Epithelial cell of esophagus (primary cell): ENCODE measurements around the gene PDSS1.
"Not testable (repeated sequence)": the region's sequence is repeated elsewhere in the genome, so short reads cannot be mapped to it uniquely, and the experiment has no call there.

Experiments
- DNase-seq: peaks from one replicate; pipeline ENCODE4 v3.0.0; 2010; ENCODE audit warnings: low read depth
- H3K4me3 ChIP-seq: 2 replicates; pipeline ENCODE4 v1.5.1; 2011; ENCODE audit warnings: mild to moderate bottlenecking, low read length, control low read depth
- CTCF ChIP-seq: IDR thresholded peaks from 2 replicates; pipeline ENCODE4 v1.5.1; 2011; ENCODE audit warnings: low read depth, mild to moderate bottlenecking, low read length, control low read depth, inconsistent platforms; ENCODE audit not compliant: insufficient read depth; ENCODE audit errors: missing control alignments

Gene PDSS1

GRCh38 chr10:26780106-26780792 lies 82.7 kb downstream of the PDSS1 start:
- no peak overlapping the region for H3K4me3 ChIP-seq
- TF ChIP-seq CTCF, result no peak
- DNase-seq, result no peak

- no peak for TF ChIP-seq CTCF
- peak; percentile 100 for DNase-seq
- H3K4me3 ChIP-seq, result no peak overlapping the region
Measured at GRCh38 chr10:26780793-26781601, 83.5 kb downstream of the PDSS1 start.

- no peak for TF ChIP-seq CTCF
- DNase-seq, result peak; percentile 80
- H3K4me3 ChIP-seq, result no peak overlapping the region
Measured at GRCh38 chr10:26781797-26782196, 84.3 kb downstream of the PDSS1 start.

- no peak for TF ChIP-seq CTCF
- DNase-seq, result no peak
- H3K4me3 ChIP-seq, result no peak overlapping the region
Measured at GRCh38 chr10:26787362-26787761, 89.9 kb downstream of the PDSS1 start.

GRCh38 chr10:26789779-26790178 lies 92.3 kb downstream of the PDSS1 start:
- H3K4me3 ChIP-seq, DNase-seq: not testable (repeated sequence)

- no peak for TF ChIP-seq CTCF
- DNase-seq, result peak; percentile 66
- H3K4me3 ChIP-seq, result no peak overlapping the region
Measured at GRCh38 chr10:26790221-26790995, 92.9 kb downstream of the PDSS1 start.
